ENCODE measurements around the gene MRPL39.

- TF ChIP-seq POLR2AphosphoS5 (IDR thresholded peaks at IDR 0.05; ENCODE audit: low read depth) (no peak), CTCF (conservative IDR thresholded peaks at IDR 0.05; ENCODE audit: low read depth in 2 of 2) (no peak), REST (IDR thresholded peaks at IDR 0.05; ENCODE audit: unreplicated experiment) (no peak), CREB1 (CRISPR knock-in tag; IDR thresholded peaks at IDR 0.05; ENCODE audit: low read depth) (no peak), EZH2 (IDR thresholded peaks at IDR 0.05; ENCODE audit: low read depth, unreplicated experiment) (no peak), ZNF114 (CRISPR knock-in tag; IDR thresholded peaks at IDR 0.05) (no peak), JUNB (IDR thresholded peaks at IDR 0.05; ENCODE audit: unreplicated experiment) (no peak), EZH2phosphoT487 (IDR thresholded peaks at IDR 0.05; ENCODE audit: unreplicated experiment) (no peak)
These were observed 36.2 kb upstream of the MRPL39 start for GRCh38 chr21:25643486-25643885.

Data from GM23338 (cell line).